Upper lobe of left lung (tissue), 6 donors: ENCODE measurements around the gene HOMER1. TPM values are rescaled to one million over a fixed set of nuclear protein-coding genes. Genes with fewer than 3 reads are reported as not detected.

Experiments
- ATAC-seq, 2 donors: fragments of 200-7000 bp; cut with Tn5 transposase; one replicate each; pipeline ENCODE4 v1.9.1; 2022; ENCODE audit warnings: mild to moderate bottlenecking in 2 of 2, moderate library complexity in 2 of 2; ENCODE audit not compliant: low FRiP score in 2 of 2
- DNase-seq, 2 donors: peaks; one replicate each; pipeline ENCODE4 v3.0.0-alpha.2; 2019 to 2020
- H3K27ac ChIP-seq, 4 donors: fragments of 200-600 bp; sonication (generic); one replicate each; pipeline ENCODE4 v1.5.1; 2016 to 2019
- H3K27me3 ChIP-seq, 4 donors: fragments of 200-600 bp; sonication (generic); one replicate each; pipeline ENCODE4 v1.5.1; 2017 to 2019
- H3K36me3 ChIP-seq, 4 donors: fragments of 200-600 bp; sonication (generic); one replicate each; pipeline ENCODE4 v1.5.1; 2016 to 2019
- H3K4me1 ChIP-seq, 4 donors: fragments of 200-600 bp; sonication (generic); one replicate each; pipeline ENCODE4 v1.5.1; 2018 to 2019
- H3K4me3 ChIP-seq, 4 donors: fragments of 200-600 bp; sonication (generic); one replicate each; pipeline ENCODE4 v1.5.1; 2017 to 2019; ENCODE audit warnings: mild to moderate bottlenecking in 2 of 4, moderate library complexity in 1 of 4
- H3K9me3 ChIP-seq, 4 donors: fragments of 200-600 bp; sonication (generic); one replicate each; pipeline ENCODE4 v1.5.1; 2018 to 2019
- CTCF ChIP-seq, 6 experiments: fragments of 450-650 bp in 4 of 6; fragments of 200-600 bp in 2 of 6; sonication (generic) in 2 of 6; IDR thresholded peaks; one replicate each; pipeline ENCODE4 v1.5.1; 2016 to 2019; ENCODE audit warnings: antibody characterized with exemption in 6 of 6
- EP300 ChIP-seq, 4 donors: sonication (generic); formaldehyde crosslinking; IDR thresholded peaks; one replicate each; pipeline ENCODE4 v1.5.1; 2017; ENCODE audit warnings: antibody characterized with exemption in 4 of 4, control low read depth in 2 of 4
- POLR2A ChIP-seq, 4 donors: fragments of 450-650 bp; IDR thresholded peaks; one replicate each; pipeline ENCODE4 v1.5.1; 2016 to 2017; ENCODE audit warnings: antibody characterized with exemption in 4 of 4, mild to moderate bottlenecking in 2 of 4
- POLR2AphosphoS5 ChIP-seq, 2 donors: sonication (generic); formaldehyde crosslinking; IDR thresholded peaks; one replicate each; pipeline ENCODE4 v1.5.1; 2017; ENCODE audit warnings: antibody characterized with exemption in 2 of 2
- WGBS, 2 donors: methylation state at CpG; one replicate each; pipeline ENCODE4 v1.1.5; 2017 to 2018; 5-methylcytosine and 5-hydroxymethylcytosine counted together
- total RNA-seq, 6 donors: library from RNA; depleted of rRNA in 4 of 6; stranded (reverse); fragments of >200 nt in 4 of 6; gene quantifications; one replicate each; pipeline versions ENCODE4 v1.1.0 to v1.2.1, GENCODE V29; 2016 to 2021
- donor health status: DM: no; HTN: no; CAD: no; lungs with moderate emphysema.
- donor health status: DM: no; HTN: yes; CAD: no; lungs with severe emphysema.

Gene HOMER1
- total RNA-seq, 6 donors from 2014 or later: 5.2 to 22.0 (median 9.7) TPM

- Histone ChIP-seq H3K27me3 (peaks cover 0 to 18% (median 5%) of the 10 kb centered on the region in 4 donors), H3K36me3 (no peaks in the 10 kb centered on the region), H3K4me3 (no peak overlapping the region), H3K9me3 (no peaks in the 10 kb centered on the region), H3K27ac (no peak overlapping the region), H3K4me1 (peaks cover 5 to 21% (median 14%) of the 10 kb centered on the region in 4 donors)
- ATAC-seq: no peak
- no peak for TF ChIP-seq POLR2A (IDR thresholded peaks at IDR 0.05)
- no peak for DNase-seq
- 93 to 97% methylated on average over 1 of the region's 1 CpG for WGBS, 2 donors
Measured at GRCh38 chr5:79509244-79509885, 4.6 kb downstream of the HOMER1 start.

- no peak for ATAC-seq
- TF ChIP-seq POLR2AphosphoS5 (IDR thresholded peaks at IDR 0.05) (no peak), CTCF (IDR thresholded peaks at IDR 0.05) (no peak), EP300 (IDR thresholded peaks at IDR 0.05) (no peak), POLR2A (IDR thresholded peaks at IDR 0.05) (no peak)
- peaks cover 0 to 18% (median 5%) of the 10 kb centered on the region in 4 donors for H3K27me3 ChIP-seq
- DNase-seq: no peak
- H3K4me1 ChIP-seq: peaks cover 5 to 21% (median 14%) of the 10 kb centered on the region in 4 donors
- 90 to 94% methylated on average over 2 of the region's 2 CpGs for WGBS, 2 donors
- no peak overlapping the region for H3K4me3 ChIP-seq
- no peaks in the 10 kb centered on the region for H3K36me3 ChIP-seq
- H3K9me3 ChIP-seq: no peaks in the 10 kb centered on the region
- H3K27ac ChIP-seq: no peak overlapping the region
Measured at GRCh38 chr5:79508794-79509193, 5.1 kb downstream of the HOMER1 start.

GRCh38 chr5:79508354-79508753, 5.6 kb downstream of the HOMER1 start:
- Histone ChIP-seq H3K36me3 (no peaks in the 10 kb centered on the region), H3K4me1 (peaks cover 5 to 17% (median 12%) of the 10 kb centered on the region in 4 donors), H3K9me3 (no peaks in the 10 kb centered on the region), H3K27ac (no peak overlapping the region), H3K27me3 (peaks cover 0 to 17% (median 5%) of the 10 kb centered on the region in 4 donors), H3K4me3 (no peak overlapping the region)
- ATAC-seq (no peak), DNase-seq (no peak)
- TF ChIP-seq EP300 (IDR thresholded peaks at IDR 0.05) (no peak), CTCF (IDR thresholded peaks at IDR 0.05) (no peak), POLR2AphosphoS5 (IDR thresholded peaks at IDR 0.05) (no peak), POLR2A (IDR thresholded peaks at IDR 0.05) (no peak)
- 42 to 50% methylated on average over 2 of the region's 2 CpGs for WGBS, 2 donors

- Histone ChIP-seq H3K27ac (no peak overlapping the region), H3K4me3 (no peak overlapping the region), H3K36me3 (no peaks in the 10 kb centered on the region), H3K27me3 (peaks cover 0 to 9% (median 3%) of the 10 kb centered on the region in 4 donors), H3K4me1 (peaks cover 0 to 9% (median 4%) of the 10 kb centered on the region in 4 donors), H3K9me3 (no peaks in the 10 kb centered on the region)
- no peak for DNase-seq
- WGBS, 2 donors: 68 to 71% methylated on average over 6 of the region's 6 CpGs
- TF ChIP-seq POLR2AphosphoS5 (IDR thresholded peaks at IDR 0.05) (no peak), EP300 (IDR thresholded peaks at IDR 0.05) (no peak), CTCF (IDR thresholded peaks at IDR 0.05) (no peak), POLR2A (IDR thresholded peaks at IDR 0.05) (no peak)
- ATAC-seq: no peak
Measured at GRCh38 chr5:79507251-79508205, 6.4 kb downstream of the HOMER1 start.

GRCh38 chr5:79505138-79505537, 8.8 kb downstream of the HOMER1 start:
- no peak overlapping the region for H3K27ac ChIP-seq
- H3K4me3 ChIP-seq: no peak overlapping the region
- no peaks in the 10 kb centered on the region for H3K36me3 ChIP-seq
- H3K4me1 ChIP-seq: no peaks in the 10 kb centered on the region
- H3K9me3 ChIP-seq: no peaks in the 10 kb centered on the region
- ATAC-seq (no peak), DNase-seq (no peak)
- 100% methylated on average over 1 of the region's 1 CpG for WGBS, 2 donors
- H3K27me3 ChIP-seq: no peaks in the 10 kb centered on the region
- TF ChIP-seq POLR2AphosphoS5 (IDR thresholded peaks at IDR 0.05): no peak
- no peak for TF ChIP-seq POLR2A (IDR thresholded peaks at IDR 0.05)
- no peak for TF ChIP-seq CTCF (IDR thresholded peaks at IDR 0.05)
- no peak for TF ChIP-seq EP300 (IDR thresholded peaks at IDR 0.05)
